ENCODE data around the gene PDE4D.

Gene PDE4D

GRCh38 chr5:59188419-59189225, 704.9 kb downstream of the PDE4D start:
- DNase-seq: peak in 47 of 58 donors; percentile 2 to 74 (median 28)

GRCh38 chr5:59187857-59188256, 705.7 kb downstream of the PDE4D start:
- no peak for DNase-seq

GRCh38 chr5:59186623-59187022, 706.9 kb downstream of the PDE4D start:
- DNase-seq: no peak

DNA sequence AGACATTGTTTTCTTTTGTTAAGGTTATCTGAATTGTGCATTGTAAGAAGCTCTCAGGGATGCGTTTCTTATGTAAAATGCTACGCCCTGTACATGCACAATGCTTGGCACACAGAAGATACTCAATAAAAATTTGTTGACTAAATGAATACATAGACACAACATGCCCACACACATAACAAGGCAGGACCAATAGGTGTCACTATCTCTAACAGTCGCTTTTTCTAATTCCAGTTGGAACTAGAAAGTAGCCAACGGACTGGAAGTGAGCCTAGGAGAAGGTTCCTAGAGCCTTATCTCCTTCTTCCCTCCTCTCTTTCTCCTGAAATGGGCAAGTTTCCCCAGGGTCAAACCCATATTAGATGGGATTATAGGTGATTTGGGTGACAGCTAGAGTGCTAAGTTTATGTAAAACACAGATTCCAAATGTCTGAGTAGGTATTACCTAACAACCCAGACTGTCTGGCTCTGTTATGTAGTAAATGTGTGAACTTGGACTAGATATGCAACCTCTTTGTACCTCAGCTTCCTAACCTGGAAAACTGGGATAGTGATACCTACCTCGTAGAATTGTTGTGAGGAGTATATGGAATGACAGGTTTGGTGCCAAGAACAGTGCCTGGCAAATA, 707.7 kb downstream of the PDE4D start:
- DNase-seq: no peak

DNA sequence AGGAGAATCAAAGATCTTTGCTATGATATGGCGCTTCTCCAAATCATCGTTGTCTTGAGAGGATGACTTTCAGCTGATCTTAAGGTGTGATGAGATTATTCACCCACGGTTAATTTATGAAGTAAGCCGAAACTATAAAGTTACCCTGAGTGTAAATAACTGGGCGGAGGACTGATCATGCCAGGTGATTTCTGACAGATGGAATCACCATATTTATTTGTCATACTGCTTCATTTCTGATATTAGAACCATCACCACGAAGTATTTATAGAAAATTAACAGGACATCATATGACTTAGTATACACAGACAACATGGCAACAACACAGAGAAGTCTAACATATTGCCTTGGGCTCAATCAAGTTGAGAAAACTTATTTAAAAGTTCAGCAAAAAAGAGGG, 708.8 kb downstream of the PDE4D start:
- DNase-seq: no peak

GRCh38 chr5:59182760-59183159, 710.8 kb downstream of the PDE4D start:
- DNase-seq: no peak

DNA sequence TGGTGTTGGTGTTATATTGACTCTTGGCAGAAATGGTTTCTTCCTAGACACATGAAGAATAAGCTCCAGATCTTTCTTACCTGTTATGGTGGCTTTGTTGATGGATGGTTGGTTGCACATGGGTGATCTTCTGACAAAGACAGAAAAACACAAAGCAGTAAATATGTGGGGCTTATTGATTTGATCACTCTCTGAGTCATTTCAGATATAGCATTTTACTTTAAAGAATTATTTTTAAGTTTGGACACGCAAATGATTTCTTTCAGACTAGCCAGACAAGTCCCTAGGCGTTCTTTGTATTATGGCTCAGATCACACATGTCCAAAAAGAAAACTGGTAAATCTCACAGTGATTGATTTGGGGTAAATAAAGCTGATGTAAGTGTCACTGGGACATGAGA, 713.0 kb downstream of the PDE4D start:
- no peak for DNase-seq

DNA sequence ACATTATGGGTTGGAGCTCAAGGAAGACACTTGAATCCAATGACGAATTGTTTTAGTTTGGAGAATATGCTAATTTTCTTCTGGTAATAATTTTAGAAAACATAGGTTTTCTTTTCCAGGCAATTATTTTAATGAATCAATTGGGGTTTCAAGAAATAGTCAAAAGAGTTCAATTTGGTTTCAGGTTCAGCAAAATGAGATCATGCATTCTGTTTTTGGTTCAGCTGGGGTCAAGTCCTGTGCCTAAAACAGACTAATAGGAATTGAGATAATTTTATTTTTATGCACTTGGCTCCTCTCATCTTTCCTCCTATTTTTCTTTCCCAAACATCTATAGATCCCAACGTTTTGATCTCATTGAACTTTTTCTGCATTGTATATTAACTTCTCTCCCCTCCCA, 713.8 kb downstream of the PDE4D start:
- no peak for DNase-seq

- DNase-seq: no peak
Measured at GRCh38 chr5:59178482-59178881, 715.0 kb downstream of the PDE4D start.

DNA sequence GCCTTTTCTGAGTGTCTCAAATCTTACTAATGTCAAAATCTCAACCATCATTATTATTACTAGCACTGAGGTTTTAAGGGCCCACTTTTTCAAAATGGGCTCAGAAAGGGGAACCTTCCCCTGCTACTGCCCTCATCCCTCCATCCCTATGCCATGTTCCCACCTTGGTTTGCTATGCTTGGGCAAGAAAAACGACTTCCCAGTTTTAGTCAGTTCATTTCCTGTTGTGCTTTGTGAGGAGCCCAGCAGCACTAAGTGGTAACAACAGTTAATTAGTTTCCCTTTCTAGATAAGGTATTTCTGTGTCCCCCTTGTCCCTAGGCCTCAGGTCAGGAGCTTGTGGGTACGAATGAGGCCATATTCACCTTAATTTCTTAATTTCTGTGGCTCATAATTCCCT, 715.5 kb downstream of the PDE4D start:
- no peak for DNase-seq

- DNase-seq: no peak
Measured at GRCh38 chr5:59177644-59178043, 715.9 kb downstream of the PDE4D start.

DNA sequence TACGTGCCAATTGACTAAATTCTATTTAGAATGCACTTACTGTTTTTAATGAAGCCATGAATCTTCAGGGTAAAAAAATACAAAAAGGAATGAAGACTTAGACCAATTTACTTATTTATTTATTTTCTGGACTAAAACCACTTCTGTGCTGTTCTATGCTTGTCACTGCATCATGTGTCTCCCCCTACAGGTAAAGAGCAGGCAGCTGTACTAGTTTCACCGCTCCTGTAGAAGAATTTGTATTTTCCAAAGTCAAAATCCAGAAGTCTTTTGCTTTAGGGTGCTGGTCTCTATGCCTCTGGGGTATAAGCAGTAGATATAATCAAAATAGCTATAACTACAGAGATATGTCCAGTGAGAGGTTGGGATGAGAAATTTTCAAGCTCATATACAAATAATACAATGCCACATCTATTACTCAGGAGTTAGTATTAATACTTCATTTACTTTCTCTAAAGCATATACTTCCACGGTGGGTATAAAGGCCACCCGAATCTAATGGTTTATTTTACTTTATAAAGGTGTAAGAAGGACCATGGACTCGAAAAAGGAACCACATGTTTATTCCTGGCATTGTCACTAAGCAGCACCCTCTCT, 719.2 kb downstream of the PDE4D start:
- DNase-seq: peak in 4 of 58 donors; percentile 2 to 32 (median 22)

GRCh38 chr5:59173578-59173977, 719.9 kb downstream of the PDE4D start:
- no peak for DNase-seq

DNA sequence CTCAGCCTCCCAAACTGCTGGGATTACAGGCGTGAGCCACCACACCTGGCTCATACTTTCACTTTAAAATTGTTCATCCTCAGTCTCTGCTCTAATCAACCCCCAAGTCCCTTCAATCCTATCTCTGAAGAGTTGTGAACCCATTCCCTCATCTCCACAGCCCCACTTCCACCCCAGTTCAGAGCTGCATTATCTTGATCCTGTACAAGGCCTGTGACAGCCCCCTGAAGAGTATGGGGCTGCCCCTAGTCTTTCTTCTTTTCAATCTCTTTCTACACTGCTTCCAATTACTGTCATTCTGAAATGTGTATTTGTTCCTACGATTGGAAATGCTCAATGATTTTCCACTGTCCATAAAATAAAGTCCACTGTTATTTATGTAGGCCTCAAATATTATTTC, 722.4 kb downstream of the PDE4D start:
- no peak for DNase-seq

DNA sequence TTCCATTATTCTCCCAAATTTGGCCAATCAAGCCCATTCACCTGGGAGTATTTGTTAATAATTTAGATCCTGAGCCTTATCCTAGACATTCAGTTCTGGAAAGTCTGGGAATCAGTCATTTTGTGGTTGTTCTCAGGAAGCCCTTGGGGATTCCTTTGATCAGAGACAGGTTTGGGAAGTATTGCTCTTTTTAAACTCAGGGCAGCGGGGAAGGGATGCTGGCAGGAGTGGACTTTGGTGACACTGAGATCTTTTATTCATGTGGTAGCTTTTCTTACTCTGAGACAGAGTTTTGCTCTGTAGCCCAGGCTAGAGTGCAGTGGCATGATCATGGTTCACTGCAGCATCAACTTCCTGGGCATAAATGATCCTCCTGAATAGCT, 723.8 kb downstream of the PDE4D start:
- no peak for DNase-seq

DNA sequence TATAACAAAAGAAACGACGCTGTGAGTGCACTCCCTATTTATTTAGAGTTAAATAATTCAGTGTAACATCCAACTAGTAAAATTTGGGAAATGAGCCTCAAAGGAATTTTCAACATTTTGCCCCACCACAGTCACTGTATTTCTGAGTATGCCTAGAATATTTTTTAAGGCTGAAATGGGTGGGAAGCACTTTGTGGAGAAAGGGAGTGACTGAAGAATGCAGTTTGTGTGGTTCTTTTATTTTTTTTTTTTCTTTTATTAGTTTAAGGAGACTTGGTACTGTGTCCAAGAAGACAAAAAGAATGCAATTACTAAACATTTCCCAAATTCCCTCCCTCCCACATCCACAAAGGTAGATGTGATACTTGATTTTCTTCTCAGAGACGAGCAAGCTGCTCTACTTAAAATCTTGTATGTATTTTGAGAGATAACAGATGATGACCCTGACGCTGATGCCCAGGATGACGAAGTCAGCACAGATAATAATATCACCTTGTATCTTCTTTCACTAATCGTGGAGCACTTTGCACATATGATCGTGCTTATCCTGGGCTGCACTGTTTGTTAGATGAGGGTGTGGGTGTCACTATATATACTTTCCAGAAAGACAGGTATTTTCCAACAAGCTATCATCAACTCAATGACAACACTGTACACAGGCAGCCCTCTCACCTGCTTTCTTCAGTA, 724.3 kb downstream of the PDE4D start:
- no peak for DNase-seq

GRCh38 chr5:59168067-59168466, 725.5 kb downstream of the PDE4D start:
- no peak for DNase-seq

- DNase-seq: no peak
Measured at GRCh38 chr5:59164041-59164830, 729.3 kb downstream of the PDE4D start.

DNA sequence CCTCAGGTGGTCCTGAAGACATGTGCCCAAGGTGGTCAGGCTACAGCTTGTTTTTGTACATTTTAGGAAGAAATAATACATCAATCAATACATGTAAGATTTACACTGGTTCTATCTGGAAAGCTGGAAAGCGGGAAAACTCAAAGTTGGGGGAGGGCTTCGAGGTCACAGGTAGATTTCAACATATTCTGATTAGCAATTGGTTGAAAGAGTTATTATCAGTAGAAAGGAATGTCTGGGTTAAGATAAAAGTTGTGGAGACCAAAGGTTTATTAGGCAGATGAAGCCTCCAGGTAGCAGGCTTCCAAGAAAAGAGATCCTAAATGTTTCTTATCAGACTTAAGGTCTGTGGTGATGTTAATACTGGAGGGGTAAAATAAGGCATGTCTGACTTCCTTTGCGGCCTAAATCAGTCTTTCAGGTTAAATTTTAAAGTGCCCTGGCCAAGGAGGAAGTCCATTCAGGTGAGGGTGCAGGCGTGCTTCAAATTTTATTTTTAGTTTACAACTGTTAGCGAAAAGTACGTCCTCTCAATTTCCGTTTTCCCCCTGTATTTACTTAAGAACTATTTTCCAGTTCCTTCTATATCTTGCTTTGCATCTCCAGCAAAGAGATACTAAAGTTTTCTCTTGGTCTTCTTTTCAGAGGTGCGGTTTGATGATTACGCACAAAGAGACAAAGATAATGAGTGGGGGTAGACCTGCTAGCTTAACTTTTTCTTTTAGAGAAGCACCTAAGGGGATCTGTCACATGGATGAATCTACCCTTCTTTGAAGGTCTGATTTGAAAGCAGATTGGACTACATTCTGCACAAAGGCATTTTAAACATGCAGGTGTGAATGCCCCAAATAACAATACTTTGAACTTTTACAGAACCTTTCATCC, 732.1 kb downstream of the PDE4D start:
- DNase-seq: no peak

Measured in anterior cingulate cortex (tissue), 58 donors.